ENCODE data around the gene SF3B2. TPM values are rescaled to one million over a fixed set of nuclear protein-coding genes. Genes with fewer than 3 reads are reported as not detected.

Gene SF3B2
- total and polyA plus RNA-seq, 2 donors (not counting 3 experiments of a cell fraction or from before 2014, with no cell fraction given), result 99.4 to 196 TPM

GRCh38 chr11:66100272-66101065 is 48.3 kb downstream of the SF3B2 start:
- Histone ChIP-seq H3K9me3 (replicated peaks; ENCODE audit: control insufficient read depth, insufficient read depth, low read length) (no peaks in the 10 kb centered on the region), H3K4me1 (ENCODE audit: control insufficient read depth, extremely low read depth, insufficient read depth, low read length) (no peaks in the 10 kb centered on the region), H4K20me1 (replicated peaks; ENCODE audit: control insufficient read depth, extremely low read depth, insufficient read depth, low read length) (no peaks in the 10 kb centered on the region), H3K27me3 (ENCODE audit: control insufficient read depth in 2 of 2, insufficient read depth in 2 of 2, low read length in 2 of 2) (no peaks in the 10 kb centered on the region), H3K4me2 (ENCODE audit: insufficient read depth, low read length) (no peak overlapping the region), H3K9me1 (replicated peaks; ENCODE audit: control insufficient read depth, extremely low read depth, insufficient read depth, low read length) (no peaks in the 10 kb centered on the region), H3K9ac (replicated peaks; ENCODE audit: extremely low read depth, insufficient read depth, low read length) (no peak overlapping the region), H3K4me3 (replicated peaks in 1 of 3; ENCODE audit: insufficient read depth in 1 of 3, low read depth in 1 of 3, low read length in 3 of 3) (no peak overlapping the region), H3K79me2 (ENCODE audit: control insufficient read depth, insufficient read depth, low read length) (peaks cover 9% of the 10 kb centered on the region), H2AFZ (ENCODE audit: low read depth, low read length) (no peak overlapping the region), H3K27ac (ENCODE audit: insufficient read depth, low read depth, low read length) (no peak overlapping the region), H3K36me3 (ENCODE audit: control insufficient read depth in 2 of 2, extremely low read depth in 1 of 2, insufficient read depth in 2 of 2, low read length in 2 of 2) (no peaks in the 10 kb centered on the region)
- FAIRE-seq (no peak), DNase-seq (ENCODE audit: low read depth, low spot score) (no peak)
- dilution Hi-C loops (cut with MboI; ENCODE audit: extremely low pct_ligation_motif_present, low sequenced_read_pairs), result no loop called here
- ChIA-PET CTCF (no interaction called here), POLR2A (no interaction called here)
- intact Hi-C loops (cut with micrococcal nuclease), result no loop called here
- no TSS peak for BruUV-seq (replicated peaks)
- no peak for TF ChIP-seq POLR2A (IDR thresholded peaks at IDR 0.05; ENCODE audit: low read depth, low read length)
- TF ChIP-seq FOS (IDR thresholded peaks at IDR 0.05; ENCODE audit: borderline replicate concordance, insufficient read depth, low read length), result no peak
- TF ChIP-seq POLR2AphosphoS5 (IDR thresholded peaks at IDR 0.05; ENCODE audit: insufficient read depth, low read depth, low read length), result no peak
- TF ChIP-seq MYC (IDR thresholded peaks at IDR 0.05; ENCODE audit: low read depth, low read length), result no peak
- TF ChIP-seq JUN (IDR thresholded peaks at IDR 0.05; ENCODE audit: borderline replicate concordance, insufficient read depth, insufficient read length, low read depth), result no peak
- no peak for TF ChIP-seq CTCF (IDR thresholded peaks at IDR 0.05; ENCODE audit: extremely low read depth in 1 of 2, insufficient read depth in 1 of 2, low read depth in 1 of 2, low read length in 2 of 2)
- no peak for TF ChIP-seq MAX (IDR thresholded peaks at IDR 0.05; ENCODE audit: insufficient read depth, insufficient read length)
- TF ChIP-seq EZH2 (IDR thresholded peaks at IDR 0.05; ENCODE audit: borderline replicate concordance, low read depth, low read length, severe bottlenecking), result no peak
- no peak for TF ChIP-seq GATA2 (IDR thresholded peaks at IDR 0.05; ENCODE audit: insufficient read depth, insufficient read length, low read depth, low read length)

Data from endothelial cell of umbilical vein (primary cell).